Measurements from ENCODE around the gene POM121L12.

The POM121L12 gene

DNA sequence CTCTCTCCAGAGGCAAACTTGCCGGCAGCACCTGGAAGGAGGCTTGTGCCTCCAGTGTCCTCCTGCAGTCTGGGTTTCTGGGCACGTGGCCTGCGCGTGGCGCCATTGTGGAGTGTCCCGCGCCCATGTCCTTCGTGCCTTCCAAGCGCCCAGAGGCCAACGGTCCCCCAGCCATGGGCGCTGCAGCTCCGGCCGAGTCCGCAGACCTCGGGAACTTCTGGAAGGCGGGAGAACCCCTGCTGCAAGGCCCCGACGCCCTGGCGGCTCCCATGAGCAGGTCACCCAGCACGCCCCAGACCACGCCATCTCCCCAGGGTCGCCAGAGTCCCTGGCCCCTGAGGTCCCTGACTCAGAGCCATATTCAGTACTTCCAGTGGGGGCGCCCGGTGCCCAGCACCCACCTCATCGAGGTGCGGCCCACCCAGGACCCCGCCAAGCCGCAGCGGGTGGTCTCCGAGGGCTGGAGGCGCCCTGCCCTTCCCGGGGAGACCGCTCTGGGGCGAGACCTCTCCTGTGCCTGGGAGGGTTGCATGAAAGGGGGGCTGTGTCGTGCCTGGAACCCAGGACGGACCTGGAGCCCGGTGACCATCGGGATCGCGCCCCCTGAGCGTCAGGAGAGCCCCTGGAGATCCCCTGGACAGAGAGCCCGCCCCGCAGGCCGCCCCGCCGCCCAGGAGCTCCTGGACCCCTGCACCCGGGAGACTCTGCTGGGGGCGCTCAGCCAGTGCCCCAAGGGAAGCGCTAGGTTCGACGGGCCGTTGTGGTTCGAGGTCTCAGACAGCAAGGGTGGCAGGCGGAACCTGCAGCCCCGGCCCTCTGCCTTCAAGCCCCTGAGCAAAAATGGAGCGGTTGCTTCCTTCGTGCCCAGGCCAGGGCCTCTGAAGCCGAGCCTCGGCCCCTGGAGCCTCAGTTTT lies at the start of gene POM121L12:
TSS of gene POM121L12 (plus strand) at position 135 of the 914 bp plus-strand sequence. CDS start at position 174, 39 bp downstream.
- DNase-seq (ENCODE audit: low read depth) = no peak

DNA sequence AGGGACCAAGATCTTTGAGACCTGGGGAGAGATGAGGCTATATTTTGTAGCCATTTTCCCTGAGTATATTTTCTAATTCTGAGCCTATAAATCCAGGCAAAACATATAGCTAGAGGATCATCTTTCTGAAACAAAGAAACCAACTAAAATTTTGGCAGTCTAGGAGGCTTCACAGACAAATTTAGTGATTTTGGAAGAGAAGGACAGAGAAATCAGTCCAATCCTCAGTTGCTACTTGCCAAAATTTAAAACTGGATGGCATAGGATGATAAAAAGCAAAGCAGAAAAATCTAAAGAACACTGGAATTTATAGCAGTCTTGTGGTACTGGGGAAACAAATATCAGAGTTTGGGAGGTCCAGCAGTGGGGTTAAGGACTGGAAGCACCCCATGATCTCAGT lies 43.4 kb upstream of the POM121L12 start:
- DNase-seq (ENCODE audit: low read depth) = no peak

DNA sequence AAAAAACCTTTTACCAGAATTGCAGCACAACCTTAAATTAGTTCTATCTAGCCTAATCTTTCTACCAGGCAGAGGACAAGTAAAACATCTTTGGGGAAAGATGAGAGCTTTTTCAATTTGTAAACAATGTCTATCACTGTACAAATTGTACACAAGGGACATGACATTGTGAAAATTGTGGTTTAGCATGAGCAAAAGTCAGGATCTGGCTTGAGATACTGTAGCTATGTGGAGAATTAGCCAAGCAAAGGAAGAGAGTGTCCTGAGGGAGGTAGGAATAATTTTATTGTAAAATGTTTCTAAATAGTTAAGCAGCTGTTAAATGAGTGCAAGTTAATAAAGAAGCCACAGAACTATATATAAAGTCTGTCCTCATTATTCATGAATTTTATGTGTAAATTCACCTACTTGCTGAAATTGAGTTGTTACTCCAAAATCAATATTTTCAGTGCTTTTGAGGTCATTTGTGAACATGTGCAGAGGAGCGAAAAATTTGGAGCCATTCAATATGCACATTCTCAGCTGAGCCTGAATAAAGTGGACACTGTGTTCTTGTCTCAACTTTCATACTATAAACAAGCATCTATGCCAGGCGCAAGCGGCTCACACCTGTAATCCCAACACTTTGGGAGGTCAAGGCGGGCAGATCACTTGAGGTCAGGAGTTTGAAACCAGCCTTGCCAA lies 42.8 kb upstream of the POM121L12 start:
- DNase-seq (ENCODE audit: low read depth) = no peak

DNA sequence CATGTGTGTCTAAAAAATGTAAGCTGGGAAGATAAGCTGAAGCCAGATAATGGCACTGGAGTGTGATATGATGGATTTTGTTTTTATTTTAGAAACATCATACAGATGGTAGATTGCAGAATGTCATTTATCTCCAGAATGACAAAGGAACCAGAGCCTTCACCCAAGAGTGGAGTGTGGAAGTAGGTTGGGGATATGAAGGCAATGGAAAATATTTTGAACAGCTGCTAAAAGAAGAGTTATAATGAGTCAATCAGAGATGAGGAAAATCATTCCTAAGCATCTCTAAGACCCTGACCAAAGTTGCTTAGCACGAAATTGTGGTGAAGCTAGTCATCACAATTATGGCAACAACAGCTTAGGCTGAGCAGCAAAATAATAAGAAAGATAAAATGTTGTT lies 39.8 kb upstream of the POM121L12 start:
- DNase-seq (ENCODE audit: low read depth) = no peak

DNA sequence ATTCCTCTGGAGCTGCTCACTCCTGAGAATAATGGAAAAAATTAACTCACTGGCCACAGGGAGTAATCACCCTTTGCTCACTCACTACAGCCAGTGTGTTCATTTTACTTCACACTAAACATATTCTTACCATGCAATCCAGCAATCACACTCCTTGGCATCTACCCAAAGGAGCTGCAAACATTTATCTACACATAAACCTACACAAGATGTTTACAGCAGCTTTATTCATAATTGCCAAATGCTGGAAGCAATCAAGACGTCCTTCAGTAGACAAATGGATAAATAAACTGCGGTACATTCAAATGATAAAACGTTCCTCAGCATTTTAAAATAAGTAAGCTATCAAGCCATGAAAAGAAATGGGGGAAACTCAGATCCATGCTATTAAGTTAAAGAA lies 34.2 kb upstream of the POM121L12 start:
- no peak for DNase-seq (ENCODE audit: low read depth)

DNA sequence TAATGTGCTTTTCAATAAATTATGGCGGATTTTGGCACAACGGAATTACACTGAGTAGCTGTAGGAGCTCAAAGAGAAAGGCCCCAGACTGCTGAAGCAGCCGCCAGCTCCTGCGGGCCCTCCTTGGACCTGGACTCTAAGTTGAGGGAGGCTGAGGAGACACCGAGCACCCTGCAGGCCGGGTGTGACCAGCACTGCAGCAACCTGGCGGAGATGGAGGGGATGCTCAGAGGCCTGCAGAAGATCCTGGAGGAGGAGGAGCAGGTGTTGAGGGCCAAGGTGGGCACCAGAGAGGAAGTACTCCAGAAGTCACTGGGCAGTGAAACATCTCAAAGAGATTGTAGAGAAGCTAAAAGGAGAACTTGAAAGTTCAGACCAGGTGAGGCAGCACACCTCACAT lies 33.0 kb upstream of the POM121L12 start:
- DNase-seq (ENCODE audit: low read depth) = no peak

DNA sequence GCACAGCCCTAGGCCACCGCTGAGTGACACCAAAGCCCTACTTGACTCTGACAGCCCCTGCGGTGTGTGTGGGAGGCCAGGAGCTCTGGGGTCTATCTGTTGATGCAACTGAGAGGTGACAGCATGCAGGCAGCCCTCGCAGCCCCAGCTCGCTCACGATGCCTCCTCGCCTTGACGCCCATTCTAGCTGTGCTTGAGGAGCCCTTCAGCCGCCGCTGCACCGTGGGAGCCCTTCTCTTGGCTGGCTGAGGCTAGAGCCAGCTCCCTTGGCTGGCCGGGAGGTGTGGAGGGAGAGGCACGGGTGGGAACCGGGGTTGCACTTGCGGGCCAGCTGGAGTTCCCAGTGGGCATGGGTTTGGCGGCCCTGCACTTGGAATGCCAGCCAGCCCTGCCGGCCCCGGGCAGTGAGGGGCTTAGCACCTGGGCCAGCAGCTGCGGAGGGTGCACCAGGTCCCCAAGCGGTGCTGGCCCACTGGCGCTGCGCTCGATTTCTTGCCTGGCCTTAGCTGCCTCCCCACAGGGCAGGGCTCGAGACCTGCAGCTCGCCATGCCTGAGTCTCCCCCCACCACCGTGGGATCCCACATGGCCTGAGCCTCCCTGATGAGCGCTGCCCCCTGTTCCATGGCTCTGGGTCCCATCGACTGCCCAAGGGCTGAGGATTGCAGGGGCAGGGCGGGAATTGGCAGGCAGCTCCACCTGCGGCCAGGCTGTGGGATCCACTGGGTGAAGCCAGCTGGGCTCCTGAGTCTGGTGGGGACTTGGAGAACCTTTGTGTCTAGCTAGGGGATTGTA lies 31.6 kb upstream of the POM121L12 start:
- DNase-seq (ENCODE audit: low read depth) = no peak

DNA sequence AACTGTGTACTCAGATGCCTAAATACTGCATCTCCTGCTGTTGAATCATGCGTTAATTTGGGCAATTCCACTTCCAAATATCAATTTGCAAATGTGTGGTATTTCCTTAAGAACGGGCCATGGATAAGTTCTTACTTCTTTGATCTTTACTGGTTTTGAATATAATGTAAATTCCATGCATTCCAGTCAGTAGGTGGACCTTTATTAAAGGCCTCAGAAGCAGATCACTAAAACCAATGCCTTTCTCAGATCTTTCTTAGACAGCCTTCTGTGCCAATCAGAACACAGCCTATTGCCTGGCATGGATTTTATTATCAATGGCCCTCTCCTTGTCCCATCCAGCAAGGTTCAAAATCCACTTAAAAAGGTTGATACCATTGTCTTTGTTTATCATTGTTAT lies 21.5 kb upstream of the POM121L12 start:
- DNase-seq (ENCODE audit: low read depth) = no peak

DNA sequence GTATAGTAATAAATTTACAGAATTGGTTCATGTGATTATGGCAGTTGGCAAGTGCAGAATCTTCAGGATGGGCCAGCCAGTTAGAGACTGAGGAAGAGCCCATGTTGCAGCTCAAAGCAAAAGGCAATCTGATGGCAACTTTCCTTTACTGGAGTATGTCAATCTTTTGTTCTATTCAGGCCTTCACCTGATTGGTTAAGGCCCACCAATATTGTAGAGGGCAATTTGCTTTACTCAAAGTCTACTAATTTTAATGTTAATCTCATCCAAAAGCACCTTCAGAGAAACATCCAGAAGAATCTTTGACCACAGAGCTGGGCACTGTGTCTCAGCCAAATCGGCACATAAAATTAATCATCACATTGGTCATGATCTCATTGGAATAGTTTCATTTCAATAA lies 20.0 kb upstream of the POM121L12 start:
- no peak for DNase-seq (ENCODE audit: low read depth)

DNA sequence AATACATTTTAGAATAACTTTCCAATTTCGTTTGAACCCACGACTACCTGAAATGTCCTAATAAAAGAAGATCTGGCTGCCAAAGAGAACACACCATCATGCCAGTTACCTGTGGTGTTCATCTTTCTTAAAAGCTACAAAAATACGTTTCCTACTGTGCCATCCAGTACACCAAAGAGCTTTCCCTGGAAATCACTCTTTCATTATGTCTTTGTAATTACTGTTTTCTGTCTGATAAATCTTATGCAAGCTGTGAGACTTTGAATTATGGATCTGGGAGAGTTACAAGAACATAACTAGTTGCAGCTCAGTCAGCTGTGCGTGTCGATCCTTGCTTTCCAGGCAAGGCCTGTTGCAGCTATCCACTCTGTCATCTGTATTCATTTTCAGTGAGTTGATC lies 12.5 kb upstream of the POM121L12 start:
- DNase-seq (ENCODE audit: low read depth) = no peak

DNA sequence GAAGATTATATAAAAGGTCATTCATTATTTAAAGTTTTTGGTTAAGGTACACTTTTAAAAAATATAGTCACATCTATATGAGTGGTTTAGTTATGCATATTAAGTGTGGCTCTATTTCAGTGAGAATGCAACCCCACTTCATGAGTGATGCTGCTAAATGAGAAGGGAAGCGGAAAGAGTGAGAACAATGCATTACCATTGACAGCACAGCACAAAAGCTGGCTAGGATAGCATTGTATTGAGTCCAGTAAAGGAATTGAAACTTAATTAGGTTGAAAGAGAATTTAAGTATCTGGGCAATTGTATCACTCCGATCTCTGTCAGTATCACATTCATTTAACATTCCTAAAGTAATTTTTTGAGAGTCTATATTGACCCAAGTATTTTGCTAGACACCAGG lies 13.2 kb downstream of the POM121L12 start:
- DNase-seq (ENCODE audit: low read depth) = no peak

DNA sequence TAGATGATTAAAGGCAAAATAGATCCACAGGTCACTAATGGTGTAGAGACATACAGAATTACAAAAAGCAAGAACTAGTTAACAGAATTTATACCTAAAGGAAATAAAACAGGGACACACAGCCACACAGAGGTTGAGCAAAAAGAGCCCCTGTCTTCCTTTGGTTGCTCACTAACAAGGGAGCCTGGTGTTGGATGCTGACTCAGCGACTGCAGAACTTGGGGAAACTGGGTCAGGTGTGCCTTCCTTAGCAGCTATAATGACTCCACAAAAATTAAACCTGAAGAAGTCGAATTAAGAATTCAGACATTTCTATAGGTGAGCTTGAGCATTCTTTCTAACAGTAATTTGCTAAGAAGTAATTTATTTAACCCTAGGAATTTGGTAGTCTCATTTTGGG lies 15.0 kb downstream of the POM121L12 start:
- no peak for DNase-seq (ENCODE audit: low read depth)

DNA sequence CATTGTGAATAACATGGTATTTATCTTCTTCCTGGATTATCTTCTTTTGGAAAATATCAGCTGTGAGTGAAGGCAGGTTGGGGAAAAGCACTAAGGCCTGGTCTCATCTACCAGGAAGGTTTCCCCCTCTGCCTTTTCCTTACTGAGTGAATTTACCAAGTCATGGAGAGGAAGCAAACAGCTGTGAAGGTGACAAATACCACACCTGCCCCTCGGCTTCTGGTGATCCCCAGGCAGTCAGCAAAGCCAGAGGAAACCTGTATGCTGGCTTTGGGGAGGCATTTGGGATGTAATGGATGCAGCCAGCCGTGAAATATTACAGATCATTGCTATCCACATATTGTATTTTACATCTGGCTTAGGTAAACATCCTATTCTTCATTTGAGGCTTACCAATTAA lies 24.2 kb downstream of the POM121L12 start:
- no peak for DNase-seq (ENCODE audit: low read depth)

DNA sequence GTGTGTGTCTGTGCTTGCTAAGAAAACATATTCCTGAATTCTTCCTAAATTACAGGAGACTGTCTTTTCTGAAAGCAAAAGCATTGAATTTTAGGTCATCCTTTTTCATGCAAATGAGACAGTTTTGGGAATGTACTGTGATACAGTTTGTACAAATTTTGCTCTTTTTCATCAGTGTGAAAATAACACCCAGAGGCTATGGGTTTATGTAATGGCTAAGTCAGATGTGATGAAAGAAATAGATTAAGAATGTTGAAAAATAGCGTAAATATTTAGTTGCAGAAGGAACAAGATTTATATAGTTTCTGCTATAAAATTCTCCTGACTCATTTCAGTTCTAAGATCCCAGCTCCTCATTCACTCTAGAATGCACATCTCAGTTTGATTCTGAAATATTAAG lies 24.6 kb downstream of the POM121L12 start:
- DNase-seq (ENCODE audit: low read depth) = no peak

DNA sequence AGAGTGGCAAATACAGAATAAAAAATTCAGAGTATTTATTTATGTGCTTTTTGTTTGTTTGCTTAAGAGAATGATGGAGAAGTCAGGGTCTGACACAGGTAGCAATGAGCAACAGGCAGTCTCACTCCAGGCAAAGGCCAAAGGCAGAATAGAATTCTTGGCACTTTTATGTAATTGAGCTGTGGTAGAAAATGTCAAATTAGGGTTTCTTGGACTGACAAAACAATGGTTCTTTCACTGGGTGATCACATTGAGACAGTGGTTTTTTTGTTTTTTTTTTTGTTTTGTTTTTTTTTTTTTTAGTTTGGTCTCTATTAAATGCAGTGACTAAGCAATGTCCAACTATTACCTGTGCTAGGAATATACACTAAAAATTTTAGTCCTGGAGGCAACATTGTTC lies 27.4 kb downstream of the POM121L12 start:
- DNase-seq (ENCODE audit: low read depth) = no peak

DNA sequence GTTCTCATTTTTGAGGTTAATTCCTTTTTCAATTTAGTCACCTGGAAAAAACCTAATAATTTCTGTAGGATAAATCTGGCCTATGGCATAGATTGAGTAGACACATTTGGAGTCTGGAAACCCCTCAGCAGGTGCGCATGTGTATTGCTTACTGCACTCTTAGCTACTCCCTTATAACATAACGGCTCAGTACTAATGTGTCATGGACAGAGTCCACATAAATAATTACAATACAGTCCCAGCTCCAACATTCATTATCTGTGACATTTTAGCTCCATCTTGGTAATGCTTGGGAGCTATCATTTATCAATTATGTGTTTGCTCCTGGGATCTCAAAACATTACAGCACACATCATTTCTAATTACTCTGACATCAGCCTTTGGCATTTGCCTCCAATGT lies 33.2 kb downstream of the POM121L12 start:
- DNase-seq (ENCODE audit: low read depth) = no peak

DNA sequence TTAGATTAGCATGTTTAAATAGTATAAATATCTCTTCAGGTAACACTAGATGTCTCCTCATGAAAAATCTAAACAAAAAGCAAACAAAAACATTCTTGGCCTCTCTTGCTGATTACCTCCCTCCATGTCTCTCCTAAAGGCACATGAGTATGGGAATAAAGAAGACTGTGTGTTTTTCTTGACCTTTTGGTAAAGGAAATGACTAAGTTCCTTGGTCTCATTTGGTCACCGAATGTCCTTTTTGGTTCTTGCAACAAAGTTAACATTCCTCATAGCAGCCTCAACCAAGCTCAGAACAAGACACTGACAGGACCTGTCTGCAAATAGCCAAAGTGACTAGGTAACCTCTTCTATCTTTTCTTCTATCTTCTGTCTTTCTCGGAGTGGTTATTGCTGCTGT lies 35.5 kb downstream of the POM121L12 start:
- DNase-seq (ENCODE audit: low read depth) = no peak
